Suppressor macrophage (primary cell): ENCODE data around the gene SFXN4.

Experiments
- DNase-seq, 4 experiments: peaks; one replicate each; pipeline ENCODE4 v3.0.0-alpha.2; 2020 to 2022
- total RNA-seq, 17 experiments: gene quantifications; one replicate each; lab custom pipeline; 2026; ENCODE audit warnings: mixed read lengths in 6 of 17, inconsistent platforms in 3 of 17; lab: John Stamatoyannopoulos, UW

Gene SFXN4, protein sequence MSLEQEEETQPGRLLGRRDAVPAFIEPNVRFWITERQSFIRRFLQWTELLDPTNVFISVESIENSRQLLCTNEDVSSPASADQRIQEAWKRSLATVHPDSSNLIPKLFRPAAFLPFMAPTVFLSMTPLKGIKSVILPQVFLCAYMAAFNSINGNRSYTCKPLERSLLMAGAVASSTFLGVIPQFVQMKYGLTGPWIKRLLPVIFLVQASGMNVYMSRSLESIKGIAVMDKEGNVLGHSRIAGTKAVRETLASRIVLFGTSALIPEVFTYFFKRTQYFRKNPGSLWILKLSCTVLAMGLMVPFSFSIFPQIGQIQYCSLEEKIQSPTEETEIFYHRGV
- total RNA-seq = 7.5 to 30.3 (median 17.5) reads per million in 17 experiments

DNA sequence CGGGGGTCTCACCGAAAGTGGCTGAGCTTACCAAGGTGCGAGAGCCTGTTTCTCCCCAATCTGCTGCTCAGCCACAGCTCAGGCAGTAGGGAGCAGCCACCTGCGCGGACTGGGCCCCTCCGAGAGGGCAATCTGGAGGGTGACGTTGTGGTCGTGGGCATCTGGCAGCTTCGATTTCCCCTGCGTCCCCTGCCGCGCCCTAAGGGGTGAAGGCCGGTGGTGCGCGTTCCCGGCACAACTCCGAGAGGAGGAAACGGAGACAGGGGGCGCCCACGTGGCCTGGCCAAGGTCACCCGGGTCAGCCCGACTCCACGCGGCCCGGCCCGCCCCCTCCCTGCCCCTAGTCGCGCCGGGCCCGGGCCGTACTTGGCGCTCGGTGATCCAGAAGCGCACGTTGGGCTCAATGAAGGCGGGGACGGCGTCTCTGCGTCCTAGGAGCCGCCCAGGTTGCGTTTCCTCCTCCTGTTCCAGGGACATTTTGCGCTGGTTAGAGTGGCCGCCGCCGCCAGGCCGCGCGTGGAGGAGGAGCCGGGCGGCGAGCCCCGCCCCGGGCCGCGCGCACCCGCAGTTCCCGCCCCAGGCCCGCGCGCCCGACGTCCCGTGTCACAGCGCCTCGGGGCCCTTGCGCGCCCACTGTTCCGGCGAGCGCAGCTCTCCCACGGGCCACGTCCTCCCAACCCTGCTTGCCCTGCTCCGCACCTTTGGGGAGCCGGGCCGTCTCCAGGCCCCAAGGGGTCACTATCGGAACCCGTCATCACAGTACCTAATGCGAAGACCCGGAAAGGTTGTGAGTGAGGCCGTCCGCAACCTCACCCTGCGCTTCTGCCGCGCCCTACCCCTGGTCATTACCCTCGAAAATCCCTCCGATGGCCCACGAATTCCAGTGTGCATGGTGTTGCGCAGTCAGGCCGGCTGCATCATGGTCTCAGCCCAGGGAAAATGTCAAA is at the start of gene SFXN4:
Gene SFXN4, minus strand, starts transcription at position 544 of the 947 bp plus-strand sequence. Its CDS starts 67 bp downstream, at position 477.
- DNase-seq = peak; percentile 91 to 97 (median 94)

DNA sequence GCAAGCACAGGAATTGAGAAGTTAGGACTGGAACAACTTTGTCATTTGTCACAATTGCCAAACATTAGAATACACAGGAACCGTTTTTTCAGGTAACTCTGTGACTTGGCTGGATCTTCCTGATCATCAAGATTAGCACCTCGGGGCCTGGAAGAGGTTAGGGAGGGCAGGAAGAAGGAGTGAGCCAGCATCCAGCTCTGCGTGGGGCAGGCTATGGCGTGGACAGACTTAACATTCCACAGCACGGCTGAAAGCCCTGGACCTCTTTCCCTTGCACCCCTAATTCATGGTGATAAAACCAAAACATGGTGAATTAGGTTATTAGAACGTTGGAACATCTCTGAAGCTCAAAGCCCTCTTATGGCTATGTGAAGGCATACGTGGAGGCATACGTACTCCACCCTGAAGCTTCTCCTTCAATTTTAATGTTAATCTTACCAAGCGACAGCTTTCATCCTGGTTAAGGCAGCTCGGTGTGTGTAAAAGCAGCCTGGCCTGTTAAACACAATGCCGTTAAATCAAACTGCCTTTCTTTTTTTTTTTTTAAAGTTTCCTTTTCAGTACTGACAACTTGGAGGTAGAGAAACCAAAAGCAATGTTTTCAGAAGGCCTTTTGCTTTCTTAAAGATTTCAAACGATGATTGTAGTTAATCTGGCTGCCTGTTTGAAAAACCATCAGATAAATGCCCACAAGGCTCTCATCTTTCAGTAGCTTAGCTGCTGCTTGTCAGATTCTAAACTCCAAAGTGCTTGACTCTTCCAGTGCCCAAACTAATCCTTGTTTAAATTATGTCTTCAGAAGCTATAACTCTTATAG is 46.3 kb upstream of the SFXN4 start:
- DNase-seq = no peak

DNA sequence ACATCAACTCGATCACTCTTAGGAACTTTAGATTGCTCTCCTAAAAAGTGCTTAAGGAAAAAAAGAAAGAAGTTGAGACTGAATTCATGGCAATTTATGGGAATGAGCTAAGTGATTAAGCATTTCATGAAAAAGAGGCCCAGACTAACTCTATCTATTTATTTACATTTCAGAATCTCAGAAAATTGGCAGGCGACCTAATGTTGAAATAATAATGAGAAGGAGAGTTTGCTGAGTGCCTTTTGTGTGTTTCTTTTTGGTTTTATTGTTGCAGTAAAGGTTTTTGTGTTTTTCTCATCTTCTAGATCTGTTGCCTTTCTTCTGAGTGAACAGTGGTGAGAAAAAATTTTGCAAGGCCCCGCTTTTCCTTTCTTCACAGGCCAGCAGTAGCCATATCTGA is 45.7 kb upstream of the SFXN4 start:
- DNase-seq = no peak

DNA sequence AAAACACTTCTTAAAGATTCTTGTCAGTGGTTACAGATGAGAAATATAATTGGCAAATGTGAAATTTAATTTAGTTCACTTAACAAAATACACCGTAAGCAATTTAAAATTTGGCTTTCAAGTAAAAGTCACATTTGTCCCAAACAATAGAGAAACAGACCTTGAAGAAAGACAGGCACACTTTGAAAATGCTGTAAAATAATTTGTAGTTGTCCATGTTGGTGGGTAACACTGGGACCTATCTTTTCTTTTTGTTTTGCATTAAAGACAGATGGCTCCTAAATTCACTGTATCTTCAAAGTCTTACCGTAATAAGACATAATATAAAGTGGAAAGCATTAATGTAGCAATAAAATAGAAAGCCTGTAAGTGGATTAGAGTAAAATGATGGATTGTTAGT is 45.1 kb upstream of the SFXN4 start:
- DNase-seq = no peak

DNA sequence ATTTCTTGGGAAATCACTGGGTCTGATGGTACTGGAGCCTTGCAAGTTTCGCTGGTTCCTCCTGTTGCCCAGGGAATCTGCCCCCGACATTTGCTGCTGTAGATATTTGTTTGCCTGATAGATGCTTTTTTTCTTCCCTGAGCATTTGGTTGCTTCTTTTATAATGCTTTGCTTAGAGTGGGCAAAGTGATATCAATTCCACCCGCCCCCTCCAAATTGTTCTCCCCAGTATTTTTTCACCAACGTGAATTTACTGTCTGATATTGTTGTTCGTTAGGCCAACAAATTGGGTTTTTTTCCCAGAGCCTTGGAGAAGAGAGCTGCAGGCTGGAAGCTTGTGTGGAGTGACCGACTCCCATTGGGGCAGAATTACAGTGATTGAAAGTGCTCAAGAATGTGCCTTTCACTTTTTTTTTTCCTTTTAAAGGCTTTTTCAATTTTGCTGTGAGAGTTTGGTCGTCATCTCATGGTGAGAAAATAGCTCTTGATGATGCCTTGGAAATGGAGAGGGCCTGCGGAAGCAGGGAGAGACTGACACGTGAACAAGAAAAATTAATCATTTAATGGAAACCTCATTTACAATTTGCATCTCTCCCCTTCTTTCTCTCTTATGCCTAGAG is 44.3 kb upstream of the SFXN4 start:
- no peak for DNase-seq

DNA sequence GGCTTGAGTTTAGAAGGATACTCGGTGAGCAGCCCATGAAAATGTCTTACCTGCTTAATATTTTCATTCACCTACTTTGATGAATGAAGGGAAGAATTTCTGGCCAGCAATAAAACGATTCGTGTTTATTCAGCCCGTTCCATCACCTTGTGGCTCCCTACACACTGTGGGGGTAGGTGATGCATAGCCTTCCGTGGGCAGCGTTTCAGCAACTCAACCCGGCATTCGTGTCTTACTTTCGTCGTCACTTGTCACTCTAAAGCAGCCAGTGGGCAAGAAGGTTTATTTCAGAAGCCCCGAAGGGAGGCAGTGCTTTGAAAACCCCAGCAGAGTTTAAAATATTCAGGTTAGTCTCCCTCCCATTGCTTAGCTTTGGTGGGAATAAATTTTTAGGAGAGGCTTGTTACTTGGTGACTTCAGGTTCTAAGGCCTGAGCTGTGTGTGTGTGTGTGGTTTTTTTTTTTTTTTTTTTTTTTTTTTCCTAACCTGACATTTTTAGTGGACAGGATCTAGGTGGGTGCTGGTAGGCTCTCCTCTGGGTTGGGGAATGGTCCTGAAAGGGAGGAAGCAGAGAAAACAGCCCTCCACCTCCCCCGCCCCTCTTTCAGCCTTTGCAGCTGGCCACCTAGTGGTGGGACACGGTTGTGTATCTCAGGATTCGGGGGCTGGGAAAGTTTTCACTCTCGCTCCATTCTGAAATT is 43.7 kb upstream of the SFXN4 start:
- DNase-seq = peak; percentile 51 to 73 (median 62)

DNA sequence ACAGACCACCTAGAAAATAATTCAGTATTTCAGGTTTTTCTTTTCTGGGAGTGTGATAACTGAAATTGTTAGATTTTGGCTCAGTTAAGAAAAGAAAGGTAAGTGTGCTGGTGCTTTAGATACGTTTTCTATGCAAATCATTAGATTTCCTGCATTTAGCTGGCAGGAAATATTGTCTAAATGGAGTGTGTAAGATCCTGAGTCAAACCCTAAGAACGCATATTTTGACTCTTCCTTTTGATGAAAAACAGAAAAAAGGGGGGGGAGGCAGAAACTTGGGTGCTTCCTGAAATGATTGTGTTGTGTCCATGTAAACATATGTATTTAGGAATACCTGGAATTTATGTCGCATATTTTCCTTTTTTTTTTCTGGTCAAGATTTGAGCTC is 43.0 kb upstream of the SFXN4 start:
- DNase-seq = no peak

DNA sequence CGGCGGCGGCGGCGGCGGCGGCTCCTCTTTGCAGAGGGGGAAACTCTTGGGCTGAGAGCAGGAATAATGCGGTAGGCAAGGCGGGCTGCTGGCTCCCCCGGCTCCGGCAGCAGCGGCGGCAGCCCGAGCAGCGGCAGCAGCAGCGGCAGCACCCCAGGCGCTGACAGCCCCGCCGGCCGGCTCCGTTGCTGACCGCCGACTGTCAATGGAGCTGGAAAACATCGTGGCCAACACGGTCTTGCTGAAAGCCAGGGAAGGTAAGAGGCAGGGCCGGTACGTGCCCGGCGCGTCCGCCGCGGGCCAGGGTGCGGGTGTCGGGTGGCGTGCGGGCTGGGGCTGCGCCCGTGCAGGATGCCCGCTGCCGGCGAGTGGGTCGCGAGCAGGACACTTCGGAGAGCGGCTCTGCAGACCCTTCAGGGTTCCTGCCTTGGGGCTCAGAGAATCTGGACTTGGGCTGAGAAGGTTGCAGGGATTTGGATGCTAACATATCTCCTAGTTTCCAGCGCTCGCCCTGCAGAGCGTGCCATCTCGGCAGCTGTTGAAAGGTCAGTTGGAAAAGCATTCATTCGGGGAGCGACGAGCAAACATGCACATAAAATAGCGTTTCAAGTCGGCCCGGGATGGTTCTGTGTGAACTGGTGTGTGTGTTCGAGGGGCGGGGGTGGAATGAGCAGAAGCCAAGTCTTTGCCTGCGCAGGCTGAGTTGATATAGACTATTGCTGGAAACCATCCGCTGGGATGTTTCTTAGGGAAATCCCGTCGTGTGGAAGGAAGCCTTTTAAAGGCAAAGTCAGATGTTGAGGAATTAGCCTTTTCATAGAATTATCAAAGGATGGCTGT is 42.4 kb upstream of the SFXN4 start:
- DNase-seq = peak; percentile 26 to 40 (median 30)

DNA sequence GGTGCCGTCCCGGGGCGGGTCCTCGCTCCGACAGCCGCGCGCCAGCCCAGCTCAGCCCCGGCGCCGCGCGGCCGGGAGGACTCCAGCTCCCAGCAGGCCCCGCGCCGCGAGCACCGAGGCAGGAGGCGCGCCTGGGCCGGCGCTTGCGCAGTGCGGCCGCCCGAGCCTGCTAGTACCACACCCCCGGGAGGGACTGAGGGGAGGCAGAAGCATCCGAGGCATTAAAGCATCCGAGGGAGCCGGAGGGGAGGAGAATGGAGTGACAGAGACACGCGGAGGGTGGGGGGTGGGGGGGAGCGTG is 41.8 kb upstream of the SFXN4 start, which contains the start of gene GRK5:
Gene GRK5, plus strand, starts transcription at position 206 of the 301 bp plus-strand sequence. CDS start 347 bp downstream, outside the sequence.
- DNase-seq = peak; percentile 96 to 99 (median 98)

DNA sequence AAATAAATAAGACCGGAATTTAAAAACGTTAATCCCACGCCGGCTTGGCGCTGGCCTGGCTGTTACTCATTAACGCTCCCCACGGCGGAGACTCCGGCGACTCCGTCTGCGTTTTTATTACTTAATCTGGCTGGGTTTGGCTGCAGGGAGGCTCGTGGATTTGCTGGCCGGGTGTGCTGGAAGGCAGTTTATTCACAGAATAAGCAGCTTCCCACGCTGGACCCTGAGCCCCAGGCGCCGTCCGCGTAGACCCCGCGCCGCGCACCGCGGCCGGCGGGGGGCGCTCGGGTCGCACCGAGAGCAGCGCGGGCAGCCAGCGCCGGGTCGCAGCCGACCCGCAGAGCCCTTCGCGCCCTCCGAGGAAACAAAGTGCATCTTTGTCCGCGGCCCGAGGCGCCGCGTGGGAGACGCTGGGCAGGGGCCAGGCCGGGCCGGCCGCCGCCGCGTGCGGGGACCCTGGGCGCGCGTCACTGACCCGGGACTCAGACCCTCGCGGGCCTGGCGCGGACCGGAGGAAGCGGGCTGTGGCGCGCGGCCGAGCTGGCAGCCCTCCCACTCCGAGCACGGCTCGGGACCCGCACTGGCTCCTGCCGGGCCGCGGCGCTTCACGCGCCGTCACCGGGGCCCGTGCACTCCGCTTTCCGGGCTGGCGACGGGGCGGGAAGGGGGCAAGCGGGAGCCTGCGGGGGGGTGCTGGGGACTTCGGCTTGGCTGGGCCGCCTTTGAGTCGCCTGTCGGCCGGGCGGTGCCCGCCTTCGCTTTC is 41.3 kb upstream of the SFXN4 start:
- peak; percentile 76 to 91 (median 84) for DNase-seq

DNA sequence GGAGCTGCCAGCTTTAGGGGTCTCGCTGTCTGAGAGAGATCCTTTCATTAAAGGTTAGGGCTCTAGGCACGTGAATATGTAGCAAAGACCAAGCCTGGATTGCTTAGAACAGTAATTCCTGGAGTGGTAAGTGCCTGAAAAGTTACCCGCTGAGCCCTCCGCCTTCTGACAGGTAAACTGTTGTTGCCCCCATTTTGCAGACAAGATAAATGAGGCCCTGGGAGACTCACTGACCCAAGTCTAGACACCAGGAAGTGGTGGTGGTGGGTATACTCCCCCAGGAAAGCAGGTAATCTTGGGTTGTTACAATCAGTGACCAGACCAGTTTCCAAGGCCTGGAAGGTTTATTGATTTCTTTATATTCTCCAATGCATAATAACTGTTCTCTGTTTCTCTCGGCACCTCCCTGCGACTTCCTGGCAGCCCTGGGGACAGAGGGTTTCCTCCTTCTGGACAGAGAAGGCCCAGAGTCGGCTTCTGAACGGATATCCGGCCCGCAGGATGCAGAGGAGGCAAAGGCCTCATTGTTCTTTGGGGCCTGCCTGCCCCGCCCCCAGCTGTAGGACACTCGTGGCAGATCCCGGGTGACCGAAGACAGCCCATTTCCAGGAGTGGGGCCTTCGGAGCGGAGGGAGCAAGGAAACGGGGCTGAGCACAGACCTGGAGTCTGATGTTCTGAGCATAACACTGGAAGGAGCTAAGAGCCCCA is 40.5 kb upstream of the SFXN4 start:
- peak; percentile 67 to 84 (median 77) for DNase-seq

DNA sequence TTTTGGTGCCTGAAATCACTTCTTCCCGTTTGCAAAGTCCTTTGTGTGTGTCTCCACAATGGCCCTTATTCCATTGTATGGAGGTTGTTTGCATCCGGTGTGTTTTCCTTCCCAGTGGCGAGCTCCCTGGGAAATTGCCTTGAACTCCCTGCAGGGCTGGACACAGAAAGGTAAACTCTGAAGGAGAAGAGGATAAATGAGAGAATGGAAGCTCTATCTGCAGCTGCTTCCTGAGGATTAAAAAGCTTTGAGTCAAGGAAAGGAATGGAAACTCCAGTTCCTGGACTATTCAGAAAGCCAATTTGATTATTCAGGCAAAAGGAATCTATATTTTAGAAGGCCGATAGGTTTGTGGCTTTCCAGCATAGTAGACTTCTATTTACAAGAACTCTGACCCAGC is 37.5 kb upstream of the SFXN4 start:
- DNase-seq = no peak

DNA sequence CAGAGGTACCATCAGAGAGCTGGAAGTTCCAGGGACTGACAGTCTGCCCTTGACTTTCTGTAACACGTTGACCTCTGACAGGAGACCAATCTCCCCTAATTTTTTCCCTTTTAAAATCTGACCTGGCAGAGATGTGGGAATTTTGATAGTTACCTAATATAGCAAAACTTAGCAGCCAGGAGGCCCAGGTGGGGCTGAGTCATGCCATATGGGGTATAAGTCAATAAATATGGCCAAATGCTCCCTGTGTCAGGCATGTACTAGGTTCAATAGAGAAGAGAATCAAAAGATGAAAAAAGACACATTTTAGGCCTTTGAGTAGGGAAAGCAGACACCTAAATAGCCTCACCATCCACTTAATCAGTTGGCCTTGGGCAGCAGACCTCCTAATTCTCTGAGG is 35.7 kb upstream of the SFXN4 start:
- no peak for DNase-seq

DNA sequence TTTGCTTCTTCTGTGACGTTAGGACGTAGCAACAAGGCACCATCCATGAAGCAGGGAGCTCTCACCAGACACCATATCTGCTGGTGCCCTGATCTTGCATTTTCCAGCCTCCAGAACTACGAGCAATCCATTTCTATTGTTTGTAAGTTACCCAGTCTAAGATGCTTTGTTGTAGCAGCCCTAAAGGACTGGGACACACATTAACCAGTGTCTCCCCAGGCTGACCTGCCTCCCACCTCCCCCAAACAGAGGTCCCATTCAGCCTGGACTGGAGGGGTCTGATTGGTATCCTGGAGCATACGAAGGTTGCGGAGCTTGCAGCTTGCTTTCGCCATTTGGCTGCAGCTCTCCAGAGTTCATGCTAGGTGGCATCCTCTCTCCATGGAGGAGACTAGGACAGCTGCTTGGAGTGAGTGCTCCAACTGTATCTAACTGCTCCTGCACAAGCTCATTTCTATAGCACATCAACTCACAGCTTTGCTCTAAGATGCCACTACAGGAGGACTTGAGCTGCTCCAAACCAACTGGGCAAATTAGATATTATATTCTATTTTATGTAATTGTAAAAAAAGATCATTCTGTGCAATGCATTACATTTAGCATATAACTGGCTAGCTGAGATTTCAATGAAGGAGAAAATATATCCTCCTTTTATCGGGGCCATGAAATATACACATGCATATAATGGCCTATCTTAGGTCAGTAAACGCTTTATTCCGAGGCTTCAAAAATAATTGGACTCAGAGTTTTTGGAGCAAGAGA is 33.9 kb upstream of the SFXN4 start:
- peak; percentile 53 to 84 (median 78) for DNase-seq

DNA sequence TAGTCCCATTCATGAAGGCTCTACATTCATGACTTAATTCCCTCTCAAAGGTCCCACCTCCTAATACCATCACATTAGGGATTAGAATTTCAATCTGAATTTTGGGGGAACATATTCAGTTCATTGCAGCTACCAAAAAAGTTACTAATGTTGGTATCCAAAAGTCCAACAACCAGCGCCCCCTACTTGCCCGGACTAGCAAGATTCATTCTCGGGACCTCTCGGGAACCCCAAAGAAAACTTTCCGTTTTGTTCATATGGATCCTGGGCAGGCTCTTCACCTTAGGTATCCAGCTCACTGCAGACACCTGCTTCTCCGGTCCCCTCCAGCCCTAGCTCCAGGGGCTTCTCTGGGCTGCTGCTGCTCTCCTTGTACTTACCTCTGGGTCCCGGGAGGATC is 32.9 kb upstream of the SFXN4 start:
- DNase-seq = peak; percentile 26 to 60 (median 50)

DNA sequence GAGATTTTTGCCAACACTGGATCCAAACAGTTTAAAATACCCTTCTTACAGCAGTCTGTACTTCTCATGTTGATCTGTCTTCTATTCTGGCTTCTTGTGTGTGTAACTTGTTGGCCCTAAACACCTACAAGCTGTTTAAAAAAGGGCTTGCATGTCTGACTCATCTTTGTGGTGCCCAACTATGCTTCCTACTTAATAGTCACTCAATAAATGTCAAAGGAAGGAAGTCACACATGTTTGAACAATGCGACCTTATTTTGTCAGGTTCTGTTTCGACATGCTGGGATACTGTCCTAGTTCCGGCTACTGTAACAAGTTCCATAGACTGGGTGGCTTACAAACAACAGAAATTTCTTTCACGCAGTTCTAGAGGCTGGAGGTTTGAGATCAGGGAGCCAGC is 32.4 kb upstream of the SFXN4 start:
- peak; percentile 31 to 71 (median 50) for DNase-seq

DNA sequence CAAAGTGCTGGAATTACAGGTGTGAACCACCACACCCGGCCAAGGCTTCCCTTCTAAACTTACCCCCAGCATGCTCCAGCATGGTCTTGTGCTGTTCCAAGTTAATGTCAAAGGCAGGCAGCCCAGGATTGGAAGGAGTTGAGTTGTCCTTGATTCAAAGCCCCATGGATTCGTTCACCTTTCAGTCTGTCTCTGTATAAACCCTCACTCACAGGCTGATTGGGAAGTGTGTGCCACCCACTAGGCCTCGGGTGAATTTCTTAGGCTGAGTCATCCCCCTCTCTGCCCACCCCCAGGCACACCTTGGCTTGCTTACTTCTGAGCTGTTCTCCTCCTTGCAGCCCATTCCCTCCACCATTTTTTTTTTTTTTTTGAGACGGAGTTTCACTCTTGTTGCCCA is 26.4 kb upstream of the SFXN4 start:
- DNase-seq = no peak
